ENCODE data around the gene PSMD4. TPM values are rescaled to one million over a fixed set of nuclear protein-coding genes. Genes with fewer than 3 reads are reported as not detected.

The PSMD4 gene
- polyA plus RNA-seq, 1 donor (not counting 4 experiments of a cell fraction or from before 2014, with no cell fraction given), result 219 TPM

GRCh38 chr1:151293093-151293492, 38.6 kb downstream of the PSMD4 start:
- Histone ChIP-seq H4K20me1 (ENCODE audit: control insufficient read depth, extremely low read depth, insufficient read depth, low read length) (no peaks in the 10 kb centered on the region), H3K36me3 (ENCODE audit: control insufficient read depth in 2 of 2, extremely low read depth in 1 of 2, insufficient read depth in 2 of 2, low read length in 2 of 2) (peaks cover 32 to 40% of the 10 kb centered on the region in 2 experiments), H3K9me1 (ENCODE audit: control insufficient read depth, extremely low read depth, insufficient read depth, low read length) (no peaks in the 10 kb centered on the region), H3K27me3 (ENCODE audit: control insufficient read depth, extremely low read depth, insufficient read depth, low read length) (no peaks in the 10 kb centered on the region), H3K9me3 (ENCODE audit: control insufficient read depth, low read depth, low read length) (no peaks in the 10 kb centered on the region), H3K9ac (ENCODE audit: control insufficient read depth, extremely low read depth, insufficient read depth, low read length) (no peak overlapping the region), H3K27ac (ENCODE audit: control insufficient read depth, insufficient read depth, low read length) (no peak overlapping the region), H3K4me2 (ENCODE audit: control insufficient read depth, extremely low read depth, insufficient read depth, low read depth, low read length) (no peak overlapping the region), H3K79me2 (ENCODE audit: control insufficient read depth, insufficient read depth, low read length) (no peaks in the 10 kb centered on the region), H2AFZ (ENCODE audit: control insufficient read depth, low read length) (no peak overlapping the region), H3K4me1 (ENCODE audit: control insufficient read depth, extremely low read depth, insufficient read depth, low read length) (no peaks in the 10 kb centered on the region), H3K4me3 (ENCODE audit: control insufficient read depth in 2 of 3, extremely low read depth in 1 of 3, insufficient read depth in 2 of 3, low read depth in 1 of 3, low read length in 3 of 3) (no peak overlapping the region)
- FAIRE-seq, result no peak
- dilution Hi-C loops (cut with MboI; ENCODE audit: extremely low pct_ligation_motif_present, low sequenced_read_pairs), result no loop called here
- TF ChIP-seq CTCF (optimal IDR thresholded peaks at IDR 0.05 in 1 of 3, IDR thresholded peaks at IDR 0.05 in 1 of 3, conservative IDR thresholded peaks at IDR 0.05 in 1 of 3; ENCODE audit: extremely low read depth in 1 of 3, insufficient read depth in 2 of 3, low read length in 3 of 3), result no peak
- DNase-seq (ENCODE audit: low read depth, low spot score), result no peak

GRCh38 chr1:151294742-151295462, 40.4 kb downstream of the PSMD4 start:
- no peaks in the 10 kb centered on the region for H3K27me3 ChIP-seq (ENCODE audit: control insufficient read depth, extremely low read depth, insufficient read depth, low read length)
- no peaks in the 10 kb centered on the region for H3K9me3 ChIP-seq (ENCODE audit: control insufficient read depth, low read depth, low read length)
- dilution Hi-C loops (cut with MboI; ENCODE audit: extremely low pct_ligation_motif_present, low sequenced_read_pairs), result no loop called here
- H3K9ac ChIP-seq (ENCODE audit: control insufficient read depth, extremely low read depth, insufficient read depth, low read length), result no peak overlapping the region
- H3K4me1 ChIP-seq (ENCODE audit: control insufficient read depth, extremely low read depth, insufficient read depth, low read length), result no peaks in the 10 kb centered on the region
- FAIRE-seq (no peak), DNase-seq (ENCODE audit: low read depth, low spot score) (no peak)
- no peaks in the 10 kb centered on the region for H3K79me2 ChIP-seq (ENCODE audit: control insufficient read depth, insufficient read depth, low read length)
- no peak overlapping the region for H3K27ac ChIP-seq (ENCODE audit: control insufficient read depth, insufficient read depth, low read length)
- H3K4me2 ChIP-seq (ENCODE audit: control insufficient read depth, extremely low read depth, insufficient read depth, low read depth, low read length), result no peak overlapping the region
- no peaks in the 10 kb centered on the region for H4K20me1 ChIP-seq (ENCODE audit: control insufficient read depth, extremely low read depth, insufficient read depth, low read length)
- no peak overlapping the region for H2AFZ ChIP-seq (ENCODE audit: control insufficient read depth, low read length)
- H3K4me3 ChIP-seq (ENCODE audit: control insufficient read depth in 2 of 3, extremely low read depth in 1 of 3, insufficient read depth in 2 of 3, low read depth in 1 of 3, low read length in 3 of 3), result no peak overlapping the region
- H3K9me1 ChIP-seq (ENCODE audit: control insufficient read depth, extremely low read depth, insufficient read depth, low read length), result no peaks in the 10 kb centered on the region
- peaks cover 36 to 38% of the 10 kb centered on the region in 2 experiments for H3K36me3 ChIP-seq (ENCODE audit: control insufficient read depth in 2 of 2, extremely low read depth in 1 of 2, insufficient read depth in 2 of 2, low read length in 2 of 2)
- TF ChIP-seq EZH2 (IDR thresholded peaks at IDR 0.05; ENCODE audit: low read length), result no peak
- TF ChIP-seq CTCF (optimal IDR thresholded peaks at IDR 0.05 in 1 of 3, IDR thresholded peaks at IDR 0.05 in 1 of 3, conservative IDR thresholded peaks at IDR 0.05 in 1 of 3; ENCODE audit: extremely low read depth in 1 of 3, insufficient read depth in 2 of 3, low read length in 3 of 3), result no peak
